GM18502 (cell line): ENCODE results near the gene AMMECR1L.
A peak's percentile ranks its signal among the peaks of the same experiment; 100 is the strongest.
"Not testable (repeated sequence)": the region's sequence is repeated elsewhere in the genome, so short reads cannot be mapped to it uniquely, and the experiment has no call there.

Experiments used
- ATAC-seq: cut with Tn5 transposase; IDR thresholded peaks from one replicate; pipeline ENCODE4 v1.9.1; 2021; ENCODE audit warnings: mild to moderate bottlenecking; ENCODE audit not compliant: unreplicated experiment, poor library complexity

Gene AMMECR1L

GRCh38 chr2:127844973-127845372 is 40.8 kb downstream of the AMMECR1L start:
- ATAC-seq = no peak

GRCh38 chr2:127843677-127844076 is 42.1 kb downstream of the AMMECR1L start:
- ATAC-seq = no peak

GRCh38 chr2:127841466-127842178 is 44.1 kb downstream of the AMMECR1L start:
- ATAC-seq = no peak

GRCh38 chr2:127840893-127841292 is 44.9 kb downstream of the AMMECR1L start:
- ATAC-seq = no peak

GRCh38 chr2:127834951-127835350 is 50.8 kb downstream of the AMMECR1L start:
- ATAC-seq = no peak

- peak; percentile 99 for ATAC-seq
Observed at GRCh38 chr2:127829845-127830246, 55.9 kb downstream of the AMMECR1L start.

GRCh38 chr2:127826708-127827107 is 59.0 kb downstream of the AMMECR1L start:
- not testable (repeated sequence) for ATAC-seq

- ATAC-seq = no peak
Observed at GRCh38 chr2:127826047-127826446, 59.7 kb downstream of the AMMECR1L start.

GRCh38 chr2:127820080-127820668 is 65.6 kb downstream of the AMMECR1L start:
- no peak for ATAC-seq

GRCh38 chr2:127818794-127819425 is 66.8 kb downstream of the AMMECR1L start:
- ATAC-seq = no peak

- no peak for ATAC-seq
Observed at GRCh38 chr2:127818241-127818640, 67.5 kb downstream of the AMMECR1L start.

- no peak for ATAC-seq
Observed at GRCh38 chr2:127814677-127815076, 71.1 kb downstream of the AMMECR1L start.

GRCh38 chr2:127812441-127812840 is 73.3 kb downstream of the AMMECR1L start:
- not testable (repeated sequence) for ATAC-seq
